Stimulated activated CD4-positive, alpha-beta T cell treated with anti-CD3 and anti-CD28 coated beads, Interleukin-4, amount 100 ng/mL, for 24 hours (primary cell): Measurements from ENCODE around the gene EIF3D.
A peak's percentile ranks its signal among the peaks of the same experiment; 100 is the strongest.
"Not testable (repeated sequence)": the region's sequence is repeated elsewhere in the genome, so short reads cannot be mapped to it uniquely, and the experiment has no call there.

Source experiments
- DNase-seq: peaks from one replicate; pipeline ENCODE4 v3.0.0-alpha.2; 2020

Gene EIF3D

DNA sequence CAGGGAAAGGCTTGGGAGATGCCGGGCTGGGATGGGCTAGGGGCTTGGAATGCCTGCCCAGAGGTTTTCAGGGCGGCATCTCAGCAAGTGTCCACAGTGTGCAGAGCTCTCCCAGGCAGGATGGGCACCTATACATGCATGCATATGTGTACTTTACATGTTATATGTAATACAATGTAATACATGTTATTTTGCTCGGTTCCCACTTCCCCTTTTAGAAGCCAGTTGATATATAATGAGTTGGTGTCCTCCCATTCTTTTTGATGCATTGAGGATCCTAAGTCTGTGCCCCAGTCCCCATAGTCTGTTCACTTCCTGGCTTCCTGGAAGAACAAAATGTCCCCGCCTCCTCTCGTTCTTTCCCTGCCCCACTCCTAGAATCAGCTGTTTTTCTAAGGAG, 20.1 kb upstream of the EIF3D start:
- no peak for DNase-seq

DNA sequence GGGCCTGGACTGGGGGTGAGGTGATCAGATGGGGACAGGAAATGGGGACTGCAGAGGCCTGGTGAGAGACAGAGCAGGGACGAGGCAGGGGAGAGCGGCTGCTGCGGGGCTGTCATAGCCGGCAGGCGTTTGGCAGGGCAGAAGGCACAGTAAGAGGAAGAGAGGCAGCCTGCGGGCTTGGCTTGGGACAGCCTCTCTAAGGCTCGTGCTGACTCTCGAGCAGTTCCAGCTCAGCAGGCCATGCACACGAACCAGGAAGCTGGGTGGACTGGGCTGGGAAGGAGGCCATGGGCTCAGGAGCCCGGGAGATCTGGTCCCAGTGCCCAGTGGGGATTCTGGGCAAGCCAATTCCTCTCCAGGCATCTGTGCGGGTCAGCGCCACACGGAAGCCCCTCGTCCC, 19.6 kb upstream of the EIF3D start:
- DNase-seq, result no peak

DNA sequence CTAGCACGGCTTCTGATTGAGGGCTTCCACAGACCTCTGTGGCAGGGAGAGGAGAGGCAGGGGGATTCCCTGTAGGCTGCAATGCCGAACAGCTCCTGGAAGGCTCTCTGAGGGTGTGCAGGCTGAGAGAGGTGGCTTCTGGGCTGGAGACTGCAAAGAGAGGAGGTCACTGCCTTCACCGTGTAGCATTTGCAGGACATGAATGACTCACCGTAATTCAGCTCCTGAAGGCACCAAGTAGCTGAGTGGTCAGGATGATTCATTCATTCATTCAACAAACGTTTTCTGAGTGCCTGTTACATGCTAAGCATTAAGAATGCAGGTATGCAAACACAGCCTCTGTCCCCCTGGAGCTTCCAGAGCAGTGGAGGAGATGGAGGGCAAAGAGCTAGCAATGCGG, 18.0 kb upstream of the EIF3D start:
- no peak for DNase-seq

DNA sequence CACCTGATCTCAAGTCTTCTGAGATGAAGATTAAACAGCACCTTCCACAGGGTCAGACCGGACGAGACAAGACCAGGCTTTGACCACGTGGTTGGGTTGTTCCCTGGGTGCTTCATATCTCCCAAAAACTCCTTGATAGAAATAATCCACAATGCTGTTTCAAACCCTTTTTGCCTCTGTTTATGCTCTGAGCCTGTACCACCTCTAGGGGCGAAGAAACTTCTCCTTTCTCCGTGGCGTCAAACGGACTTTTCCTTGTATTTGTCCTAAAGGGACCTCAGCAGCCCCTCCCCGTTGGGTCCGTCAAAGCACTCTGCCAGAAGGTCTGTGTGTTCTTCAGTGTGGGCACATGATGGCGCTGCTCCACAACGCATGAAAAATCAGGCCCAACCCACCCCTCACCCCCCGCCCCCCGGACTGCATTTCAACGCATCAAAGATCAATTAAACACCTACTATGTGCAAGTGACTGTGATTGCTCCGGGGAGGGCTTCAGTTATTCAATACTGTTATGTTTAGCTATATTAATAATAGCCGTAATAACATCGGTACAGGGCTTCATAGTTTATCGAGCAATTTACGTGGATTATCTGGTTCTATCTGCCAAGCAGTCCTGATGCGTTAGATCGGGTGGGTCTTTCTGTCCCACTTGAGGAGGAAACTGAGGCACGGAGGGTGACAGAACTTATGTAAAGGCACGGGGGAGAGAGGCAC, 17.3 kb upstream of the EIF3D start:
- peak; percentile 30 for DNase-seq

DNA sequence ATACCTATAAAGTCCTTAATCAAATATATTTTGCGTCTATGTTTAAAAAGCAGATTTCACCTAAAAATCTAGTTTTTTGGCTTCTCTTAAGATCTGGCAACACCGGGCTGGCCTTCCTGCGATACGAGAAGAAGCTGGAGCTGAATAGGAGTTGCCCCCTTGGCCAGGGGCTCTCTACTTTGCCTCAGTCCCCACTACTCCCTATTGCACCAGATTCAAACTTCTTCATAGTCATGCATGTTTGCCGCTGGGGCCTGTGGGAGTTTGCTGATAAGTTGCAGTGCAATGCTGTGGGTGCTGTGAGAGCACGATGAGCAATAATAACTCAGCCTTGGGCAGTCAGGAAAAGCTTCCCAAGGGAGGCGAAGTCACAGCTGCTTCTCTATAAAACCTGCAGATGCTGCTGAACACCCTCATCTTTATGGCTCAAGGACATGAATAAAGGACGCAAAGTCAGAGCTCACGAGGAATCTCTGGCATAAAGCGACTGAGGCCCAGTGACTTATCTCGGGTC, 15.2 kb upstream of the EIF3D start:
- DNase-seq, result no peak

DNA sequence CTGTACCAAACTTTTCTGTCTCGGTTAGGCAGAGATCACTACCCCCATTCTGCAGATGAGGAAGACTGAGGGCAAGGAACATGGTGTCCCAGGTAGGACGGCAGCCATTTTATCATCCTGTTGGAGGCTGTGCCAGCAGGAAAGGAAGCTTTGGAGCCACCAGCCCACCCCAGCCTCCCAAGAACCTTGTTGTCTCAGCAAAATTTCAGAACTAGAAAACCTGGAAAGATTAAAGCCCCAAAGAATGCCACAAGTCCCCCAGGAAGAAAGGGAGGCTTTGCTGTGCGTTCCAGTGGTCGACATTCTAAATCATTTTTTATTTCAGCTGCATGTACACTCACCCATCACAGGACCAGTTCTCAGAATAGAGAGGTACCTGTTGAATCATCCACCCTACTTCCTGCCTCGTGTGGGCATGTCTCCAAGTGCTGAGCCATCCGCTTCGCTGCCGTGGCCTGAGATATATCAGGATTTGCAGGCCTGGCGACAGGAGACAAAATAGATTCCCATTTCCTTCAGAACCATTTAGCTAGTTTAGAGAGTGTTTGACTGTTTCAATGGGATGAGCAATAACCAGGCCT, 13.0 kb upstream of the EIF3D start:
- peak; percentile 62 for DNase-seq

DNA sequence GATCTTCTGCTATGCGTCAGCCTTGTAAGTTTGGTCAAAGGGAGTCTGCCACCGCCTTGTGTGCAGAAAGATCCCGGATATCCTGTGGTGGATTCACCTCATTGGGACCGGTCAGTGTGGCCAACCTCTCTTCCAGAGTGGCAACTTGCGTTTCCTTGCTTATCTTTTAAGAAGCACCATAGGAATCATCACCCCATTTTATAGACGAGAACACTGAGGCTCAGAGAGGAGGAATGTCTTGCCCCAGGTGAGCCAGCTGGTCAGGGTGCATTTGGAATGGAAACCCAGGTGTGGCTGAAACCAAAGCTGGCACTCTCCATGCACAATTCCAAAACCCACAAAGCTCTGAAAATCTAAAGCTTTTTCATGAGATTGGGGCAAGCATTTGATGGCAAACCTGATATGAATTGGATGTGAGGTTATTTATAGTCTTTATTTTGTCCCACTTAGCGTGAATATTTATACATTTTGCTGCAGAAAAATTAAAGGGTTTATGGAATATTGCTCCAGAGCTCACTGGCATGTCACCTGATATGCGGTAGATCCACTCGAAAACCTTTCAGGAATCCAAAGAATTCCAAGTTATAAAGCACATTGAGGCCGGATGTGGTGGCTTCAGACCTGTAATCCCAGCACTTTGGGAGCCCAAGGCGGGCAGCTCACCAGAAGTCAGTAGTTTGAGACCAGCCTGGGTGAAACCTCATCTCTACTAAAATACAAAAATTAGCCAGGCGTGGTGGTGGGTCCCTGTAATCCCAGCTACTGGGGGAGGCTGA, 12.1 kb upstream of the EIF3D start:
- no peak for DNase-seq

DNA sequence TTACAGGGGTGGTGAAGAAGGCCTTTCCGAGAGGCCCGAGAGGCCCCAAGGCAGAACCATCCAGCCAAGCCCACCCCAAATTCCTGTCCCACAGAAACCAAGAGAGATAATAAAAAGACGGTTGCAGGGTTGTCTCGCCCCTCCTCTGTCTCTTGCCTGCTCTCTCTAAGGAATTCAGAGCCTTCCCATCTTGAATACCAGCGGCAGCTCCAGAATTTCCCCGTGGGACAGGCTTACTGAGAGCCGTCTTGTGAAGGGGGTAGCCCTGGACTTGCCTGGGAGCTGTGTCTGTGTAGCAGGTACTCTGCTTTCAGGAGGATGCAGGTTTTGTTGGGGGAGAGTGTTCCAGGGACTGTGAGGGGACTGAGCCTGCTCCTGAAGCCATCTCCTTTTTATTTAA, 9.6 kb upstream of the EIF3D start:
- DNase-seq, result no peak

DNA sequence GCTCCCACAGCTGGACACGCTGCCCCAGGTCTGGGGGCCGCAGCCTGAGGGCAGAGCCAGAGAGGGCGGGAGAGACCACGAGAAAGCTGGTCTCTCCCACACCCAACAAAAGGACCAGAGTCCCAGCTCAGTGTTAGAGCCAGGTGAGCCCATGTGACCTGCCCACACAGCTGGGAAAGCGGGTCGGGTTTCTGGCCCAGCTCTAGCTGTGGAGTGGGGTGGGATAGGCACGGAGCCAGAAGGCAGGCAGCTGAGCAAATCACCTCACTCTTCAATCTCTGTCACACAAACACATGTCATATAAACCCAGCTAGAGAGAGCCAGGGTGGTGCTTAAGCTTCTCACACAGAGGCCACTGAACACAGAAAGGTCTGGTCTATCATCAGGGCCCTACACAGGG, 7.8 kb upstream of the EIF3D start:
- no peak for DNase-seq

DNA sequence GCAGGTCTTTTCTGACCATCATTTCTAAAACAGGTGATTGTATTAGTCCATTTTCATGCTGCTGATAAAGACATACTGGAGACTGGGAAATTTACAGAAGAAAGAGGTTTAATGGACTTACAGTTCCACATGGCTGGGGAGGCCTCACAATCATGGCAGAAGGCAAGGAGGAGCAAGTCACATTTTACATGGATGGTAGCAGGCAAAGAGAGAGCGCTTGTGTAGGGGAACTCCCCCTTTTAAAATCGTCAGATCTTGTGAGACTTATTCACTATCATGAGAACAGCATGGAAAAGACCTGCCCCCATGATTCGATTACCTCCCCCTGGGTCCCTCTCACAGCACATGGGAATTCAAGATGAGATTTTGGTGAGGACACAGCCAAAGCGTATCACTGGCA, 4.4 kb upstream of the EIF3D start:
- DNase-seq, result not testable (repeated sequence)

DNA sequence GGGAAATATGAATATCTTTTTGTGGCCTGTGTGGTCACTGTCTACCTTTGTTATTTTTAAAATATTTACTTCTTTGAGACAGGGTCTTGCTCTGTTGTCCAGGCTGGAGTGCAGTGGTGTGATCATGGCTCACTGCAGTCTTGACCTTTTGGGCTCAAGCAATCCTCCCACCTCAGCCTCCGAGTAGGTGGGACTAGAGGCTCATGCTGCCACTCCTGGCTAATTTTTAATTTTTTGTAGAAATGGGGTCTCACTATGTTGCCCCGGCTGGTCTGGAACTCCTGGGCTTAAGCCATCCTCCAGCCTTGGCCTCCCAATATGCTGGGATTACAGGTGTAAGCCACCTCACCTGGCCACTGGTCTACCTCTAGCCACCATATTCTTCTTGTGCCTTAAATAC, 3.5 kb upstream of the EIF3D start:
- no peak for DNase-seq

DNA sequence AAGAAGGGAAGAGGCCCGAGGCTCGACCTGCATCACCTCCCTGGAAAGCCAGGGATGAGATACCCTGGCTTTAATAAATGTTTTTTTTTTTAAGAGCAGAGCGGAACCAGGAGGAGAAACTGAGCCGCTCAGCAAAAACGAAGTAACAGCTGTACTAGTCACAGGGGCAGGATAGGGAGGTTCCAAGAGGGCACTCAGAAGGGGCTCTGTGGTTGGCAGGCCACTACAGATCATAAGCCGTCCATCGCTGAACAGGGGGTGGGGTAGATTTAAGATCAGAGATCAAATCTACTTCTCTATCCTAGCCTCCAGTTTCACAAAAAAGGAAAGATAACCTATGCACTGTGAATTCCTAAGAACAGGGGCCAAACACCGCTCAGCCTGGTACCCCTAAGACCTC, 625 bp downstream of the EIF3D start:
- peak; percentile 36 for DNase-seq

DNA sequence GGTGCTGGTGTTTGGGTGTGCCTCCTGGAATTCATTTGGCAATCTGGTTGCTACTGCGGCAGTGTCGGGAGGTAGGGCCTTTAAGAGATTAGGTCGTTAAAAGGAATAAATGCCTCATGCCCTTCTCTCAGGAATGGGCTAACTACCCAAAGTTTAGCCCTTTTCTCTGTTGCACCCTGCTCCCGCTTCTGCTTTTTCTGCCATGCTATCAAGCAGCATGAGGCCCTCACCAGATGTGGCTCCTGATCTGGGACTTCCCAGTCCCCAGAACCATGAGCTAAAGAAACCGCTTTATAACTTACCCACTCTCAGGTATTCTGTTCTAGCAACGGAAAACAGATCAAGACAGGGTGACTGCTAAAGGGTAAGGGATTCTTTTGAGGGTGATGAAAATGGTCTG, 6.3 kb downstream of the EIF3D start:
- DNase-seq, result no peak

DNA sequence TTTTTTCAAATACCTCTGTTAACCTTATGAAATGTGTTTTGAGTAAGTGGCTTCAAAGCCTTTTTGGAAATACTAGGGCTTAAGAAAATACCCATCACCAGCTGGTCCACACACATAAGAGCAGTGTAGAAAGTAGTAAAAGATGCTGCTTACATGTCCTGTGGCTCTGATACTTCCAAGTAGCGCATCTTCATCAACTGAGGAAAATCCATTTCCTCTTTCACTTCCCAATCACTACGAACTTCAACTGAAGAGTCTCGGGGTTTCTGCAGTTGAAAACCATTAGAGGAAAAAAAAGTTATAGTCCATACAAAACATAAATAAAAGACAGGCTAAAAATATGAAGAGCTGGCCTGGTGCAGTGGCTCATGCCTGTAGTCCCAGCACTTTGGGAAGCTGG, 8.5 kb downstream of the EIF3D start:
- DNase-seq, result no peak

DNA sequence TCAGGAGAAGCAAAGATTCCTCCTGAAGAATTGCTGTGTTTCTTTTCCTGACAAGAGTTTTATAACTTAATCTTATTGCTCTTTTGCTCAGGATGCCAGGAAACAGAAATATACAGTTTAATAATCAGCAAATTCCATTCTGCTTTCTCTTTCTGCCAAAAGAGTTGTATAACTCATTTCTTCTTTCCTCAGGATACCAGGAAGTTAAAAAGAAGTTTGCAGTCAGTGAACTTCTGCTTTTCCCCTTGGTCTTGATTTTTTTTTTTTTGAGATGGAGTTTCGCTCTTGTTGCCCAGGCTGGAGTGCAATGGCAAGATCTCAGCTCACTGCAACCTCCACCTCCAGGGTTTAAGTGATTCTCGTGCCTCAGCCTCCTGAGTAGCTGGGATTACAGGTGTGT, 9.1 kb downstream of the EIF3D start:
- DNase-seq, result not testable (repeated sequence)

DNA sequence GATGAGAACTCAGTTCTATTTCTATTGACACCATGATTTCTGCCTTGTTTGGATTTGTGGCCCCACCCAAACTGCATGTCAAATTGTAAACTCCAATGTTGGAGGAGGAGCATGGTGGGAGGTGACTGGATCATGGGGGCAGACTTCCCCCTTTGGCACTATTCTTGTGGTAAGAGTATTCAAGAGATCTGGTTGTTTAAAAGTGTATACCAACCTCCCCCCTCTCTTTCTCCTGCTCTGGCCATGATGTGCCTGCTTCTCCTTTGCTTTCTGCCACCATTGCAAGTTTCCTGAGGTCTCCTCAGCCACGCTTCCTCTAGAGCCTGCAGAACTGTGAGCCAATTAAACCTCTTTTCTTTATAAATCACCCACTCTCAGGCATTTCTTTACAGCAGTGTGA, 14.2 kb downstream of the EIF3D start:
- DNase-seq, result no peak

DNA sequence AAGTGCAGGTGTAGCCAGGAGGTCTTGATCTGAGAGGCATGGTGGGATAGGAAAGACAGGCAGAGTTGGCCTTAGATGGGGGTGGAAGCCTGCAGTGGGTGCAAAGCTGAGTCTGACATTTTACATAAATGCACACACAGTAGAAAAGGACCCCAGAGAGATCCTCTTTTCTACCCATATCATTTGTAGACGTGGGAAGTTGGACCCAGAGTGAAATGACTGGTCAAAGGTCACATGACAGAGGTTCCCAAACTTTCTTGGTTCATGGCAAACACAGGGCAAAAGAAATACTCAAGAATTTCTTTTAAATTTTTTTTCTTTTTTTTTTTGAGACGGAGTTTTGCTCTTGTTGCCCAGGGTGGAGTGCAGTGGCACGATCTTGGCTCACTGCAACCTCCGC, 16.0 kb downstream of the EIF3D start:
- DNase-seq, result no peak

DNA sequence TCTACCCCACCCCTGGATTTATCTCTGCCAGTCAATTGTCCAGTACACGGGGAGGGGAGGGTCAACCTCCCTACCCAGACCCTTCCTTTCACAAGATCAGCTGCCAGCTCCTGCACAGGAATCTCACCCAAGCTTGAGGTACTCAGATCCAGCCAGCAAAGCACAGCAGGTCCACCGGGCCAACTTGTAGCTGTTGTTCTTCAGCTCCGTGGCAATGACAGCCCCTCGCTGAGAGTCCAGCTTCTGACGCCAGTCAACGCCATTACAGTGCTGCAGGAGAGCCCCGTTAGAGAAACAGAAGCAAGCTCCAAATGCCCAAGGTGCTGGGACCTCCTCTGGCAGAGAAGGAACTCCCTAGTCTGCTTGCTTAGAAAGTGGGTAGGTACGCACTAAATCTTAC, 16.6 kb downstream of the EIF3D start:
- DNase-seq, result no peak

DNA sequence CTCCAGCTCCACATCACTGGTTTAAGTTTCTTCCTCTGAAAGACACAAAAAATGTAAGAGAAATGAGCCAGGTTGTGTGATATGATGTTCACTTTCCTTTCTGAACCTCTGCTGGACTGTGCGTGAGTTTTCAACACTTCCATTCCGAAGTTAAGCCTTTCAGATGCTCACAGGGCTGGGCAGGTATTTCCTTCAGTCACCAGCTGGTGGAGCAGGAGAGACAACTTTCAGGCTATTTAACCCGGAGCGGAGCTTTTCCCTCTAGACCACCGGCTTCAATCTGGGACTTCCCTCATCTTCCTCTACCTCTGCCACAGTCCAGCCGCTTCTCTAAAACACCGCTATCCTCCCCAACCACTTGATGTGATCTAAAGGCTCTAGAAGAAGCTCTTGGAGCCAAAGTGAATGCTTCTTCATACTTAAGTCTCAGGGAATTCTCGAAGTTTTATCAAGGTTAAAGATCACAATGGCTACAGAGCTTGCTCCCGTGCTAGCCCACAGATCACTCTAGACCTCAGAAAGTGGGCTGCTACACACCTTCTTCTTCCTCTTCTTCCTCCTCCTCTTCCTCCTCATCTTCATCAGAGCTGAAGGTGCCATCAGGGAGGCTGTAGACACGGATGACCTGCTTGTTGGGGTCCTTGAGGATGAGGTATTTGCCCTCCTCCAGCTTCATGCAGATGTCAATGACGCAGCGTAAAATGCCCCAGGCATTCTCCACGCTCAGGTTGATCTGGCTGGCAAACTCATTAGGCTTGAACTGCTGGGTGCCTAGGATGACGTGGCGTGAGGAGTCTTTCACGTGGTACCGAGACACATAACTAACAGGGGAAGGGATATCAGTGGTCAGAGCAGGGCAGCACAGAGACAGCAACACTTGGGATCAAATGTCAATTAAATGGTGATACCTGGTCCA, 17.7 kb downstream of the EIF3D start:
- peak; percentile 35 for DNase-seq

DNA sequence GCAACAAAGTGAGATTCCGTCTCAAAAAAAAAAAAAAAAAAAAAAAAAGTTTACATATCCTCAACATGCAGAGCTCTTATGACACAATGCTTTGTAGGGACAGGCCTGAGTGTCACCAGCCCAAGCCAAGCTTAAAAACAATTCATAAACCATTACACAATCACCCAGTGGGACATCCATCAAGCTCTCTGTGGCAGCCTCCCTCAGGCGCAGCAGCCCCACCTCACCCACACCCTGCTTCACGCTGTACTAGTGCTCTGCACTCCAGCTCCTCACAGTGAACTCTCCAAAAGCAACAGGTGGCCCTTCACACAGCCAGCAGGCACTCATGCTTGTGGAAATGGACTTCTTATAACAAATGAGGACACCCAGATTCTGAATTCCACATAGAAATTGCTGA, 18.6 kb downstream of the EIF3D start:
- no peak for DNase-seq

DNA sequence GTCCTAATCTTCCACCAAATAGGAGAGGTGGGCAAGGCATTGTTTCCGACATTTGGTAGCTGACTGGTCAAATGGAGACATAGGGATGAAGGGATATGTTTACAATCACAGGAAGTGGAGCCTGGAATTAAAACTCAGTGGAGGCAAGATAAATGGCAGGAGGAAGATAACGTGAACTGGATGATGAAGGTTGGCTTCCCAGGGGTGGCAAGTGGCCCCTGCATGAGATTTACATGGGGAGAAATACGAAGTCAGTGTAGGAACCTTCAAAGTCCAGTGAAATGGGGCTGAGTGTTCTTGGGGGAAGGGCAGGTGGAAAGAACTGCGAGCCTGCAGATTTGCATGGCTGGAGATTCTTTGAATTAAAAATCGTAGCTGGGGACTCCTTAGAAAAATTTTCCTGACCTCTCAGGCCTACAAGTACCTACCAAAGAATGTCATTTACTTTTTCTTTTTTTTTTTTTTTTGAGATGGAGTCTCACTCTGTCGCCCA, 21.4 kb downstream of the EIF3D start:
- DNase-seq, result no peak

DNA sequence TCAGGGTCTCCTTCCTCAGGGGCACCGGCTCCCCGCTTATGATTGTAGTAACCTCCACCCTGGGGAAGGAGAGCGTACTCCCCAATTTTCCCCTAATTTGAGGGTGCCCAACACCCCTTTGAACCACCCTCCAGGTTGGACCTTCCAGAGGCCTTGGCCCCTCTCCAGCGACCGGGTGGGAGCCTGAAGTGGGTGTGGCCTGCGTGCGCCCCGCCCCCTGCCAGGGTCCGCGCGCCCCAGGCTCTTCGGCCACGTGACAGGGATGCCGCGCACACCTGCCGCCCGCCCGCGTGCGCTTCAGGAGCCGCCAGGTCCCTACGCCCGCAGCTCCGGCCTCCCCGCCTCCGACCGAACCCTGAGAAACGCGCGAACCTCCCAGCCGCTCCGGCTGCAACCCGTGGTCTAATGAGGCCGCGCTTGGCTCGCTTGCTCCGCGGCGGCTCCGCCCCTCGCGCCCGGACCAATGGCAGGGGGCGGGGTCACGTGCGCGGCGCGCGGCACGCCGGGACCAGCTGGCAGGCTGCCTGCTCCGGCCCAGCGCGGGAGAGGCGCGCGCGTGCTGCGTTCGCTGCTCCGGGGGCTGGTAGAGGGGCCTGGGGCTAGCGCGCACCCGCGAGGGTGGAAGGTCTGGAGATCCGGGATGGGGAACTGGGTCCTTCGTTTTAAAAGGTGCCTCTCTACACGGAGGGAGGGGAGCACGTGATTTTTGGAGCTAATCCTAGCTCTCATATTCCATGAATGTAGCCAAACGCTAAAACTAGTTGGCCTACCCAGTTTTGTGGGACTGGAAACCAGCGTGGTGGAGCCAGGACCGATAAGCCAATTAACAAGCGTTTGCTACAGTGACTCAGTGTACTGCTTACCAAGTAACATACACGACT, 22.1 kb downstream of the EIF3D start, which contains the start of gene FOXRED2:
TSS of gene FOXRED2 (minus strand) at position 404 of the 881 bp plus-strand sequence. CDS start 618 bp downstream, outside the sequence.
- peak; percentile 88 for DNase-seq
